ENCODE measurements around the gene ASAP3.

The ASAP3 gene

GRCh38 chr1:23424293-23425192, 59.4 kb downstream of the ASAP3 start, which contains the start of gene TCEA3:
Gene TCEA3, minus strand, starts transcription at chr1:23424748. Its CDS starts 115 bp downstream, at chr1:23424633.
- peak within 1 kb of the TSS; percentile 29 for H3K4me3 ChIP-seq (ENCODE audit: control insufficient read depth, low read depth, low read length)
- no peak for TF ChIP-seq CTCF (conservative IDR thresholded peaks at IDR 0.05; ENCODE audit: control insufficient read depth, insufficient read depth, low read depth, low read length)
- no peak for DNase-seq (ENCODE audit: low read depth)

GRCh38 chr1:23423415-23424292, 60.3 kb downstream of the ASAP3 start:
- TF ChIP-seq CTCF (conservative IDR thresholded peaks at IDR 0.05; ENCODE audit: control insufficient read depth, insufficient read depth, low read depth, low read length), result no peak
- DNase-seq (ENCODE audit: low read depth), result no peak
- H3K4me3 ChIP-seq (ENCODE audit: control insufficient read depth, low read depth, low read length), result peak overlapping the region; percentile 29

GRCh38 chr1:23422941-23423340, 61.0 kb downstream of the ASAP3 start:
- no peak for DNase-seq (ENCODE audit: low read depth)
- H3K4me3 ChIP-seq (ENCODE audit: control insufficient read depth, low read depth, low read length), result no peak overlapping the region
- TF ChIP-seq CTCF (conservative IDR thresholded peaks at IDR 0.05; ENCODE audit: control insufficient read depth, insufficient read depth, low read depth, low read length), result no peak

- TF ChIP-seq CTCF (conservative IDR thresholded peaks at IDR 0.05; ENCODE audit: control insufficient read depth, insufficient read depth, low read depth, low read length), result no peak
- DNase-seq (ENCODE audit: low read depth), result peak; percentile 78
- no peak overlapping the region for H3K4me3 ChIP-seq (ENCODE audit: control insufficient read depth, low read depth, low read length)
Measured at GRCh38 chr1:23422241-23422877, 61.6 kb downstream of the ASAP3 start.

GRCh38 chr1:23421753-23422240, 62.2 kb downstream of the ASAP3 start:
- TF ChIP-seq CTCF (conservative IDR thresholded peaks at IDR 0.05; ENCODE audit: control insufficient read depth, insufficient read depth, low read depth, low read length), result peak; percentile 33
- DNase-seq (ENCODE audit: low read depth), result peak; percentile 80
- H3K4me3 ChIP-seq (ENCODE audit: control insufficient read depth, low read depth, low read length), result no peak overlapping the region

- no peak for TF ChIP-seq CTCF (conservative IDR thresholded peaks at IDR 0.05; ENCODE audit: control insufficient read depth, insufficient read depth, low read depth, low read length)
- H3K4me3 ChIP-seq (ENCODE audit: control insufficient read depth, low read depth, low read length), result no peak overlapping the region
- no peak for DNase-seq (ENCODE audit: low read depth)
Measured at GRCh38 chr1:23421343-23421742, 62.6 kb downstream of the ASAP3 start.

Measured in fibroblast of mammary gland (primary cell).